Stimulated activated CD4-positive, alpha-beta T cell treated with anti-CD3 and anti-CD28 coated beads, Interleukin-4, amount 100 ng/mL, for 48 hours (primary cell): ENCODE results near the gene YARS1.

ENCODE experiments used
- DNase-seq, 2 donors: peaks; one replicate each; pipeline ENCODE4 v3.0.0-alpha.2; 2020; ENCODE audit warnings: low read depth in 2 of 2

Gene YARS1

DNA sequence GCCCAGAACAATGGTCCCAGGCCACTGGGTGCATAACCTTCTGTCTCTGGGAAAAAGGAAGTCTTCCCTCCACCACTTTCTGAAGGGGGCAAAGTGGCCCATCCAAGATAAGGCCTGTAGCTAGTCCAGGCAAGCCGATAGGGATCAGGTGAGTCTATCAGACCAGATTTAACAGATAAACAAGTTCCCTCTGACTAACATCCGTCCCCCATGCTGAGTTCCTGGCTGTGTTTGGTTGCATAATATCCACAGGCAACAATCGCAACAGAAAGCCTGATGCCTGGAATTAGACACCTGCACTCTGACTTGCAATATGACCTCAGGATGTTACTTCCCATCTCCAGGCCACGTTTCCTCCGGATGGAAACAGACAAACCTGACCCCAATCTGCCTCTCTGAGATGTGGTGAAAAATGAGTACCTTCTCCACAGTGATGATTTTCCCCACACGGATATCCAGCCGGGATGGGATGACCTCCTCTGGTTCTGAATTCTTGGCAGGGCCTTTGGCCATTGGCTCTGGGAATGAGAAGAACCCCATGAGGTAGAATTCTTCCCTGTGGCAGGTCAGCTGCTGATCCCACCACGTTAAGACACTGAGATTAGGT, 36.4 kb downstream of the YARS1 start:
- DNase-seq, result no peak

DNA sequence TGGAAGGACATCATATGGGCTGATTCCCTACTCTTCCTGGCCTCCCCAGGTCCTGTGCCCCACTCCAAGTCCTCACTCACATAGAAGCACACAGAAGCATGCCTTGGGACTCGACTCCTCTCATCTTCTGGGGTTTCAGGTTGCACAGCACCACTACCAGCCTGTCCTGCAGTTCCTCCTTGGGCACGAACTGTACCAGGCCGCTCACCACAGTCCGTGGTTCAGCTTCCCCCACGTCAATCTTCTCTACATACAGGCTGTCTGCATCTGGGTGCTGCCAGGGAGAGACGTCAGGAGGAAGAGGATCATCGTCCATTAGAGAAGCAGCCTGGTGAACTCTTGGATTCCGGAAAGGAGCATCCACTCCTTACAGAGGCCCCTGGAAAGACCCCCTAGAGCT, 37.2 kb downstream of the YARS1 start:
- DNase-seq, result no peak

DNA sequence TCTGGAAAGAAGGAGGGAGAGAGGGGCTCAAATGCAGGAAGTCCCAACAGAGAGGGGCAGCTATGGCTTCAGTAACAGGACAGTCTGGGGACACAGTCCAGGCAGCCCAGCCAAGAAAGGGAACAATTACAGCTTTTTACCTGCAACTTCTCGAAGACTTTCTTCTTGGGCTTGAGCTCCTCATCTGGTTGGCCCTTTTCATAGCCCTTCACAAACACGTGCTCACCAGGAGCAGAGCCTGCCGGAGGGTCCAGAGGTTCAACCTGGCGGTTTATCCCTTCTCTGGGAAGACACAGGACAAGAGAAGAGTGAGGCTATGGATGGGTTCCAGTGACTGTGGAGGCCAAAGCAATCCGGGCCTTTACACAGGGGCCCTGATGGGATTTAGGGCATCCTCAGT, 37.9 kb downstream of the YARS1 start:
- no peak for DNase-seq

DNA sequence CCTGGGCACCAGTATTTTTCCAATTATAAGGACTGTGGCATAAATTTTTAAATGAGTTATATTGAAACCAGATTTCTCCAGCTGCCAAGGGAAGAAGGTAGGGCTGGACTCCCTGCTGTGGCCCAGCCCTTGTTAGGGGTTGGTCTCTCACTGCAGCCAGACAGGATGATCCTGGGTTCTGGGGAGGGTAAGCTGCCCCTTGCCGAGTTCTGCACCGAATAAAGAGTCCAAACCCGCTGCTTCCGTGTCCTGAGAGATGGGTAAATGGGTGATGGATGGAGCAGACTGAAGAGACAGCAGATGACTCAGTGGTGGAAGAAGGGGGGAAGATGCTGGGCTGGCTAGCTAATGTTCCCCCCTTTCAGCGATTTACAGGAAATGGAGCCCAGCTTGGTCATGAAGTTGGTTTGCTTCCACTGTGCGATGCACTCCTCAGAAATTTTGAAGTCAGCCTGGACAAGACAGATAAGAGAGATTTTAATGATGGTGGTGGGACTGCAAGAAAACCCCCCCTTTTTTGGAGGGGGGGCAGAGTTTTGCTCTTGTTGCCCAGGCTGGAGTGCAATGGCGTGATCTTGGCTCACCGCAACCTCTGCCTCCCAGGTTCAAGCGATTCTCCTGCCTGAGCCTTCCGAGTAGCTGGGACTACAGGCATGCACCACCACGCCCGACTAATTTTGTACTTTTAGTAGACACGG, 41.4 kb downstream of the YARS1 start:
- no peak for DNase-seq

DNA sequence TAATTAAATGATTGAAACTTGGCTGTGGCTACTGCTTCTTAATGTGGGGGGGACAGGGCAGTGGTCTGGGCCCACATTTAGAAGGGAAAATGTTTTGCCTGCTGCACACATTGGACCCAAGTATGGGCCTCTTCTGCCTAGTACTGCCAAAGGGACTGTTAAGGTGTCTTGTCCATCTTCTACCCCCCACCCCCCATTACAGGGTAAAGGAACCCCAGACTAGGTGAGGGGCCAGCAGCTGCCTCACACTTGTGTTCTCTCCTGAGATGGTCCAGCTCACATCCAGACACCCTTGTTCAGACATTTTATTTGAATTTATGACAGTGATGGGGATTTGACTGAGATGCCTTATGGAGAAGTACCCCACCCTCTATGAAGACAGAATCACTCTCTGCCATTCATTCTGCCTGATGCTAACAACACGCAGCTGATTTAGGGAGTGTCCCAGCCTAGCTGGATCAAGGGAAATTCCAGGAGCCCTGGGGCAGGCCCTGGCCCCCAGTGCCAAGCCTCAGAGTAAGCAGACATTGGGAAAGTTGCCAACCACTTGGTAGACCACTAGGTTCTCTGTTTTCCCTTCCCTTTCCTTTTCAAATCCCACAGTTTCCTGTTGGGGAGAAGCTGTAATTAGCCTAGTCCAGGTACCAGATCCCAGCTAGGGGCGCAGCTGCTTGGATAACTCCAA, 42.1 kb downstream of the YARS1 start:
- no peak for DNase-seq

DNA sequence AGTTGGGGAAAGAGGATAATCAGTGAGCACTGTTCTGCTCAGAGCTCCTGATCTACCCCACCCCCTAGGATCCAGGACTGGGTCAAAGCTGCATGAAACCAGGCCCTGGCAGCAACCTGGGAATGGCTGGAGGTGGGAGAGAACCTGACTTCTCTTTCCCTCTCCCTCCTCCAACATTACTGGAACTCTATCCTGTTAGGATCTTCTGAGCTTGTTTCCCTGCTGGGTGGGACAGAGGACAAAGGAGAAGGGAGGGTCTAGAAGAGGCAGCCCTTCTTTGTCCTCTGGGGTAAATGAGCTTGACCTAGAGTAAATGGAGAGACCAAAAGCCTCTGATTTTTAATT, 42.7 kb downstream of the YARS1 start:
- no peak for DNase-seq

DNA sequence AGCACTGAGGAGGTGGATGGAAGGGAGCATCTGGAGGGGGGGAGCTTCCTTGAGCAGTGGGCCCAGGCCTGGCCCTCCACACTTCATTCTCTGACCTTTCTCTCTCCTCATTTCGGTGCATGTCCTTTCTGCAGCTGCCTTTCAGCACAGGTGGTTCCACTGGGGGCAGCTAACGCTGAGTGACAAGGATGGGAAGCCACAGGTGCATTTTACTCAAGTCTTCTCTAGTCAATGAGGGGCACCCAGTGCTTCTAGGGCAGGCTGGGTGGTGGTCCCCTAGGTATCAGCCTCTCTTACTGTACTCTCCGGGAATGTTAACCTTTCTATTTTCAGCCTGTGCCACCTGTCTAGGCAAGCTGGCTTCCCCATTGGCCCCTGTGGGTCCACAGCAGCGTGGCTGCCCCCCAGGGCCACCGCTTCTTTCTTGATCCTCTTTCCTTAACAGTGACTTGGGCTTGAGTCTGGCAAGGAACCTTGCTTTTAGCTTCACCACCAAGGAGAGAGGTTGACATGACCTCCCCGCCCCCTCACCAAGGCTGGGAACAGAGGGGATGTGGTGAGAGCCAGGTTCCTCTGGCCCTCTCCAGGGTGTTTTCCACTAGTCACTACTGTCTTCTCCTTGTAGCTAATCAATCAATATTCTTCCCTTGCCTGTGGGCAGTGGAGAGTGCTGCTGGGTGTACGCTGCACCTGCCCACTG, 43.2 kb downstream of the YARS1 start:
- no peak for DNase-seq

DNA sequence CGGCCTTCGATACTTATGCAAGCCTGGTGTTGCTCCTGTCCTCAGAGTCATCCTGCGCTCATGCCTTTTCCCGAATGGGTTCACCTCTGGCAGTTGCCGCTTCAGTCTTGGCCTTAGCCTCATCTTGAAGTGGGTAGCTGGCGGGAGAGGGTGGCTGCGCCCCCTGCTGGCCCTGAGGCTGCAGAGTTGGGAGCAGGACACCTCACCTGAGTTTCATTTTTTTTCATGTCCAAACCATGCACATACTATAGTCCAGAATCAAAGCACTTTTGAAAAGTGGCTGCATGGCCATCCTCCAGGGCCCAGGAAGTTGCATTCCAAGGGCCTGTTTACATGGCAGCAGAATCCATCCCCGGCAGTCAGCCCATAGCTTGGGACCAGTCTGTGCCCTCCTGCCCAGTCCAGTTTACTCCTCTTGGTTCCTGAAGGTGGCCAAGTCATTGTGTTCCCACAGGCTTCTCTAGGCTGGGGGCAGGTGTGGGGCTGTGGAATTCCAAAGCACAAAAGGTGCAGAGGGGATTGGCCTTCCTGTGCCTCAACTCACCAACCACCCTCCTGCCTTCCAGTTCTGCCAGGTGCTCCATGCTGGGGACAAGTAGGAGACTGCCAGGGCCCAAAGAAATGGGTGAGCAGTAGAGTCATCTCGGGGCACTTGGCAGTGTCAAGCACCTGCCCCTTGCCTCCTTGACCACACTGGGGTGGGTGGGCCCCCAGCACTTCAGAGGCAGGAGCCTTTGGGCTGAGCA, 44.0 kb downstream of the YARS1 start:
- peak; percentile 68 to 71 for DNase-seq

DNA sequence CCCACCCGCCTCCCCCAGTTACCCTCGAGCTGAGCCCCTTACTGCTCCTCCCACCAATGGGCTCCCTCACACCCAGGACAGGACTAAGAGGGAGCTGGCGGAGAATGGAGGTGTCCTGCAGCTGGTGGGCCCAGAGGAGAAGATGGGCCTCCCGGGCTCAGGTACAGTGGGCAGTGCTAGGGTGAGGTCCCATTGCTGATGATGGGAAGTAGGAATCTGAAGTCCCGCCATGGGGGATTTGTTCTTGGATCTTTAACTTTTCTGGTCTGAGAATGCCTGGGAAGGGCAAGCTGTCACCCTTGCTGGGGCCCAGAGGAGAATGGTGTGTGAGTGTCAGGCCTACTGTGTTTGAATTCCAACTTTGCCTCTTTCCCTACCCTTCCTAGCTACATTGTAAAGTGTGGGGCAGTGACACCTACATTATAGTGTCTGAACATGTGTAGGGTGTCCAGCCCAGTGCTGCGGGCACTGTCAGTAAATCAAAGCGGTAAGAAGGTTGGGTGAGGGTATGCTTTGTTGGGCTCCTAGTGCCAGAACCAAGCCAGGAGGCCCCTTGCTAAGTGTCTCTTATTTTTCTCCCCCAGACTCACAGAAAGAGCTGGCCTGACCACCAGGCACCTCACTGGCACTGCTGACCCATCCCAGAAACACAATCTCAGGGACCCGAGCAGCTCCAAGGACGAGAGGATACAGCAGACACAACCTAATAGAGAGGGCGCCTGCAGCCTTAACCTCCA, 44.7 kb downstream of the YARS1 start:
- DNase-seq, result no peak

DNA sequence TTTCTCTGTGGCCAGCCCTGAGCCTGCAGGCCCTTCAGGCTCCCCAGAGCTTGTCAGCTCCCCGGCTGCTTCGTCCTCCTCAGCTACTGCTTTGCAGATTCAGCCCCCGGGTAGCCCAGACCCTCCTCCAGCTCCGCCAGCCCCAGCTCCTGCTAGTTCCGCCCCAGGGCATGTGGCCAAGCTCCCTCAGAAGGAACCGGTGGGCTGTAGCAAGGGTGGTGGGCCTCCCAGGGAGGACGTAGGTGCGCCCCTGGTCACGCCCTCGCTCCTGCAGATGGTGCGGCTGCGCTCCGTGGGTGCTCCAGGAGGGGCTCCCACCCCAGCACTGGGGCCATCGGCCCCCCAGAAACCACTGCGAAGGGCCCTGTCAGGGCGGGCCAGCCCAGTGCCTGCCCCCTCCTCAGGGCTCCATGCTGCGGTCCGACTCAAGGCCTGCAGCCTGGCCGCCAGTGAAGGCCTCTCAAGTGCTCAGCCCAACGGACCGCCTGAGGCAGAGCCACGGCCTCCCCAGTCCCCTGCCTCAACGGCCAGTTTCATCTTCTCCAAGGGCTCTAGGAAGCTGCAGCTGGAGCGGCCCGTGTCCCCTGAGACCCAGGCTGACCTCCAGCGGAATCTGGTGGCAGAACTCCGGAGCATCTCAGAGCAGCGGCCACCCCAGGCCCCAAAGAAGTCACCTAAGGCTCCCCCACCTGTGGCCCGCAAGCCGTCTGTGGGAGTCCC, 45.4 kb downstream of the YARS1 start:
- DNase-seq, result no peak

DNA sequence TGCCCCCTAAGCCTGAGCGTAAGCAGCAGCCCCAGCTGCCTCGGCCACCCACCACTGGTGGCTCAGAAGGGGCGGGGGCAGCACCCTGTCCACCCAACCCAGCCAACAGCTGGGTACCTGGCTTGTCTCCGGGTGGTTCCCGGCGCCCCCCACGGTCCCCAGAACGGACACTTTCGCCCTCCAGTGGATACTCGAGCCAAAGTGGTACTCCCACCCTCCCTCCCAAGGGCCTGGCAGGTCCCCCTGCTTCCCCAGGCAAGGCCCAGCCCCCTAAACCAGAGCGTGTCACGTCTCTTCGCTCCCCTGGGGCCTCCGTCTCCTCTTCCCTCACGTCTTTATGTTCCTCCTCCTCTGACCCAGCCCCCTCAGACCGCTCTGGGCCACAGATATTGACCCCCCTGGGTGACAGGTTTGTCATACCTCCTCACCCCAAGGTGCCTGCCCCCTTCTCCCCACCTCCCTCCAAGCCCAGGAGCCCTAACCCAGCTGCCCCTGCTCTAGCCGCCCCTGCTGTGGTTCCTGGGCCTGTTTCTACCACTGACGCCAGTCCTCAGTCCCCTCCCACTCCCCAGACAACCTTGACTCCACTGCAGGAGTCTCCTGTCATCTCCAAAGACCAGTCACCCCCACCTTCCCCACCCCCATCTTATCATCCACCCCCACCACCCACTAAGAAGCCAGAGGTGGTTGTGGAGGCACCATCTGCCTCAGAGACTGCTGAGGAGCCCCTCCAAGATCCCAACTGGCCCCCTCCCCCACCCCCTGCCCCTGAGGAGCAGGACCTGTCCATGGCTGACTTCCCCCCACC, 46.2 kb downstream of the YARS1 start:
- DNase-seq, result no peak

DNA sequence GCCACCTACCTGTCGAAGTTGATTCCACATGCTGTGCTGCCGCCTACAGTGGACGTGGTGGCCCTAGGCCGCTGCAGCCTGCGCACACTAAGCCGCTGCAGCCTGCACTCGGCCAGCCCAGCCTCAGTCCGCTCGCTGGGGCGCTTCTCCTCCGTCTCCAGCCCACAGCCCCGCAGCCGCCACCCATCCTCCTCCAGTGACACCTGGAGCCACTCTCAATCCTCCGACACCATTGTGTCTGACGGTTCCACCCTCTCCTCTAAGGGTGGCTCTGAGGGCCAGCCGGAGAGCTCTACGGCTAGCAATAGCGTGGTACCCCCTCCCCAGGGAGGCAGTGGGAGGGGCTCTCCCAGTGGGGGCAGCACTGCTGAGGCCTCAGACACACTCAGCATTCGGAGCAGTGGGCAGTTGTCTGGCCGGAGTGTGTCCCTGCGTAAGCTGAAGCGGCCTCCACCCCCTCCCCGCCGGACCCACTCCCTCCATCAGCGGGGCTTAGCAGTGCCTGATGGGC, 46.9 kb downstream of the YARS1 start:
- DNase-seq, result no peak

DNA sequence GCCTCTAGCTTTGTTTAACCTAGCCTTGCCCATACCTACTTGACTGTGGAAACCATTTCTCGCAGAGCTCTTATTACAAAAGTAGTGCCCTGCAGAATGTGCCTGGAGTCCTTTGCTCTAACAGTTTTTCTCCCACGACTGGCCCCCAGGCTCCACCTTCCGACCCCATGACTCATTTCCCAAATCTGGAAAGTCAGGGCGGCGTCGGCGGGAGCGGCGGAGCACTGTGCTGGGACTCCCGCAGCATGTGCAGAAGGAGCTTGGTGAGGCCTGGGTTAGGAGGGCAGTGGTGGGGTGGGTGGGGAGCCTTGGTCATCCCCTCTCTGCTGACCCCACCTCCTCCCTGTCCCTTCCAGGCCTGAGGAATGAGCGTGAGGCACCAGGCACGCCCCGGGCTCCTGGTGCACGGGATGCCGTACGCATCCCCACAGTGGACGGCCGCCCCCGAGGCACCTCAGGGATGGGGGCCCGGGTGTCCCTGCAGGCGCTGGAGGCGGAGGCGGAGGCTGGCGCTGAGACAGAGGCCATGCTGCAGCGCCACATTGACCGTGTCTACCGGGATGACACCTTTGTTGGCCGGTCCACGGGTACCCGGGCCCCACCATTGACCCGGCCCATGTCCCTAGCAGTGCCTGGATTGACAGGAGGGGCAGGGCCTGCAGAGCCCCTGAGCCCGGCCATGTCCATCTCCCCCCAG, 47.5 kb downstream of the YARS1 start:
- no peak for DNase-seq

DNA sequence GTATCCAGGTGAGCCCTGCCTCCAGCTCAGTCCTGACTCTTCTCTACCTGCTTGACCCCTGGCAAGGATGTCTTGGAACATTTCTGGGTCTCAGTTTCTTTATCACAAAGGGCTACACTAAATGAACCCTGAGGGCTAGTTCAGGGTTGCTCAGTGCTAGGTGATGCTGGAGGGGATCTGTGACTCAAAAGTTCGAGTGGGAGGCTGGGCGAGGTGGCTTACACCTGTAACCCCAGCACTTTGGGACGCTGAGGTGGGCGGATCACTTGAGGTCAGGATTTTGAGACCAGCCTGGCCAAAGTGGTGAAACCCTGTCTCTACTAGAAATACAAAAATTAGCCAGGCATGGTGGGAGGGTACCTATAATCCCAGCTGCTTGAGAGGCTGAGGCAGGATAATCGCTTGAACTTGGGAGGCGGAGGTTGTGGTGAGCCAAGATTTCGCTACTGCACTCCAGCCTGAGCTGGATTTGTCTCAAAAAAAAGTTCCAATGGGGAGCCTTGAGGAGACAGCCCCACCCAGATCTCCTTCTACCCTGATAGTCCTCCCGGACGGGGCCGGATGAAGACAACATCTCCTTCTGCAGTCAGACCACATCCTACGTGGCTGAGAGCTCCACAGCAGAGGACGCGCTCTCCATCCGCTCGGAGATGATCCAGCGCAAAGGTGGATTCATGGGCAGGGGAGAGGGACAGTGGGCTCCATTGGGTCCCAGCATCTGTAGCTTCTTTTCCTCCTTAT, 48.9 kb downstream of the YARS1 start:
- no peak for DNase-seq

DNA sequence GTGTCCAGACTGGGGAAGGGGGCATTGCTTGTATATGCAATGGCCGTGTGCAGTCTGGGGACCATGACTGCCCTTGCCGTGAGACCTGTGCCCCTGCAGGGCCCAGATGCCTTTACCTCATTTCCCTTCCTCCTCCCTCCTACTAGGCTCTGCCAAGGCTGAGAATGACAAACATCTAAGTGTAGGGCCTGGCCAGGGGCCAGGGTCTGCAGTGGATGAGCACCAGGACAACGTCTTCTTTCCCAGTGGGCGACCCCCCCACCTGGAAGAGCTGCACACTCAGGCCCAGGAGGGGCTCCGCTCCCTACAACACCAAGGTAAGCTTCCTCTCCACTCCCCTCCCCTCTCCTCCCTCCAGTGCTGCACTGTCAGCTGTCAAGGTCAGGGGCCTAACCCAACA, 49.5 kb downstream of the YARS1 start:
- DNase-seq, result no peak

DNA sequence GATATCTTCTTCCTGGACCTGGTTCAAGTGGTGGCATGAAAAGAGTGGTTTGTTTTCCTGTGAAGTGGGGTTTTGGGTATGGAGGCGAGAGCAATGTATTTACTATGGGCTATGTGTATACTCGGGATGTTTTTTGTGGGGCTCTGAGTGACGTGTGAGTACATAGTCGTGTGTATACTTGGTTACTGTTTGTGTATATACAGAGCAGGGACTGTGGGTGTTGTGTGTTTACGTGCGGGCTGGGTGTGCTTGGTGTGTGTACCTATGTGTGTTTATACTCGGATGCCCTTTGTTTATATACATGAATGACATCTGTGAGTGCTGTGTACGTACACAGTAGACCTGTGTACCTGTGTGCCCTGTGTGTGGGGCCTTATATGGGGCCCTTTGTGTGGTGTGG, 50.0 kb downstream of the YARS1 start:
- DNase-seq, result no peak

DNA sequence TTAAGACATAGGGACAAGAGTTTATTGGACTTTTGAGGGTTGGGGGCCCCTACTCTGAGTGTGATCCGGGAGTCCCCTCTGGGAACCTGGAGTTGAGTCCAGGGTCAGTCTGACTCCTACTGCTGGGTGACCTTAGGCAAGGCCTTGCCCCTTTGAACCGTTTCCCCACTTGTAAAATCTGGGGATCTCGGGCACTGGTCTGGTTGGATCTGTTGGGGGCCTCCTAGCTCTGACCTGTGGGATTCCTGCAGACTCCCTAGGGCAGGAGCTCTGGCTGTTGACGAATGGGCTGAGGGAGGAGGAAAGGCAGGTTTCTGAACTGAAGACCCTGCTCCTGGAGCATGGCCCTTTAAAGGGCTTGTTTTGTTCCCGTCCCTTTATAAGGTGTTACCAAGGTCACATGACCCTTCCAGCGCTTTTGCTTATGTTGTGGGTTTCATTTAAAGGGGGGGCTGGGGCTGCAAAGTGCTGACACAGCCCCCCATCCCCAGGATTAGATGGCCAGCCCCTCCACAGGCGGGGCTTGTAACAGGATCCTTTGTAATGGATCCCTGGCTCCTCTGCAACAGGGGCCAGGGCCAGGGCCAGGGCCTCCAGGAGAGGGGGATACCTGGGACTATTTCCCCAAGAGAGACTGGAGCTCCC, 50.7 kb downstream of the YARS1 start:
- DNase-seq, result no peak
